ENCODE data around the gene SH3RF2.

SH3RF2 gene

DNA sequence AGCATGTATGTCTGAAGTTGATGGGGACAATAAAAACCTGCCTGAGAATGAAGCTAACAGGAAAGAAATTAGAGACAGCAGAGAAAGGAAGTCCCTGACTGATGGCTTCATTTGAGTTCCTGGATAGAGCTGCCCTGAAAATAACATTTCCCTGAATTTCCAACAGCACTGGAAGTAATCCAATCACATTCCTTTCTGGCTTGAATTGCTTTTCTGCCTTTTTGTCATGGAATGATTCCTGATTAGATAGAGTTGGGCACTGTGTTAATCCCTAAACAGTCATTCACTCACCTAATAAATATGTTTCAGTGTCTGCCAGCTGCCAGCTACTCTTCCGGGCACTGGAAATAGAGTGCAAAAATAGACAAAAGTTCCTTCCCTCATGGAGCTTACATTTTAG, 30.0 kb upstream of the SH3RF2 start:
- Histone ChIP-seq H3K27ac (ENCODE audit: low read depth, low read length, poor library complexity, severe bottlenecking) (no peak overlapping the region), H3K4me3 (ENCODE audit: low read depth, low read length, poor library complexity, severe bottlenecking) (no peak overlapping the region), H3K9me2 (ENCODE audit: low read depth, low read length) (no peaks in the 10 kb centered on the region), H3K4me1 (ENCODE audit: insufficient read depth, low read length, severe bottlenecking) (no peaks in the 10 kb centered on the region), H3K36me3 (ENCODE audit: insufficient read depth, low read length) (no peaks in the 10 kb centered on the region), H3K4me2 (ENCODE audit: low read length) (no peak overlapping the region), H3F3A (ENCODE audit: insufficient read depth, low read length) (no peaks in the 10 kb centered on the region), H3K9ac (ENCODE audit: low read length) (no peak overlapping the region), H3K27me3 (ENCODE audit: insufficient read depth, low read length) (no peaks in the 10 kb centered on the region), H3K9me3 (ENCODE audit: low read length) (no peaks in the 10 kb centered on the region), H3K79me2 (ENCODE audit: insufficient read depth, low read length) (no peaks in the 10 kb centered on the region), H4K20me1 (ENCODE audit: insufficient read depth, low read length) (no peaks in the 10 kb centered on the region), H2AFZ (ENCODE audit: low read length) (no peak overlapping the region)
- TF ChIP-seq EZH2 (IDR thresholded peaks at IDR 0.05; ENCODE audit: borderline replicate concordance, low read length) = no peak
- TF ChIP-seq, protein P1, sequence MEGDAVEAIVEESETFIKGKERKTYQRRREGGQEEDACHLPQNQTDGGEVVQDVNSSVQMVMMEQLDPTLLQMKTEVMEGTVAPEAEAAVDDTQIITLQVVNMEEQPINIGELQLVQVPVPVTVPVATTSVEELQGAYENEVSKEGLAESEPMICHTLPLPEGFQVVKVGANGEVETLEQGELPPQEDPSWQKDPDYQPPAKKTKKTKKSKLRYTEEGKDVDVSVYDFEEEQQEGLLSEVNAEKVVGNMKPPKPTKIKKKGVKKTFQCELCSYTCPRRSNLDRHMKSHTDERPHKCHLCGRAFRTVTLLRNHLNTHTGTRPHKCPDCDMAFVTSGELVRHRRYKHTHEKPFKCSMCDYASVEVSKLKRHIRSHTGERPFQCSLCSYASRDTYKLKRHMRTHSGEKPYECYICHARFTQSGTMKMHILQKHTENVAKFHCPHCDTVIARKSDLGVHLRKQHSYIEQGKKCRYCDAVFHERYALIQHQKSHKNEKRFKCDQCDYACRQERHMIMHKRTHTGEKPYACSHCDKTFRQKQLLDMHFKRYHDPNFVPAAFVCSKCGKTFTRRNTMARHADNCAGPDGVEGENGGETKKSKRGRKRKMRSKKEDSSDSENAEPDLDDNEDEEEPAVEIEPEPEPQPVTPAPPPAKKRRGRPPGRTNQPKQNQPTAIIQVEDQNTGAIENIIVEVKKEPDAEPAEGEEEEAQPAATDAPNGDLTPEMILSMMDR (IDR thresholded peaks at IDR 0.05; ENCODE audit: low read length) = no peak

- no peak overlapping the region for H2AFZ ChIP-seq (ENCODE audit: low read length)
- no peaks in the 10 kb centered on the region for H3F3A ChIP-seq (ENCODE audit: insufficient read depth, low read length)
- no peak for TF ChIP-seq EZH2 (IDR thresholded peaks at IDR 0.05; ENCODE audit: borderline replicate concordance, low read length)
- TF ChIP-seq, protein P1 (IDR thresholded peaks at IDR 0.05; ENCODE audit: low read length) = no peak
- no peak overlapping the region for H3K27ac ChIP-seq (ENCODE audit: low read depth, low read length, poor library complexity, severe bottlenecking)
- no peaks in the 10 kb centered on the region for H4K20me1 ChIP-seq (ENCODE audit: insufficient read depth, low read length)
- H3K79me2 ChIP-seq (ENCODE audit: insufficient read depth, low read length) = no peaks in the 10 kb centered on the region
- no peaks in the 10 kb centered on the region for H3K9me2 ChIP-seq (ENCODE audit: low read depth, low read length)
- no peak overlapping the region for H3K4me2 ChIP-seq (ENCODE audit: low read length)
- no peak overlapping the region for H3K4me3 ChIP-seq (ENCODE audit: low read depth, low read length, poor library complexity, severe bottlenecking)
- no peaks in the 10 kb centered on the region for H3K9me3 ChIP-seq (ENCODE audit: low read length)
- H3K36me3 ChIP-seq (ENCODE audit: insufficient read depth, low read length) = no peaks in the 10 kb centered on the region
- no peaks in the 10 kb centered on the region for H3K27me3 ChIP-seq (ENCODE audit: insufficient read depth, low read length)
- H3K9ac ChIP-seq (ENCODE audit: low read length) = no peak overlapping the region
- no peaks in the 10 kb centered on the region for H3K4me1 ChIP-seq (ENCODE audit: insufficient read depth, low read length, severe bottlenecking)
These were observed 28.0 kb upstream of the SH3RF2 start for GRCh38 chr5:145908206-145908960.

DNA sequence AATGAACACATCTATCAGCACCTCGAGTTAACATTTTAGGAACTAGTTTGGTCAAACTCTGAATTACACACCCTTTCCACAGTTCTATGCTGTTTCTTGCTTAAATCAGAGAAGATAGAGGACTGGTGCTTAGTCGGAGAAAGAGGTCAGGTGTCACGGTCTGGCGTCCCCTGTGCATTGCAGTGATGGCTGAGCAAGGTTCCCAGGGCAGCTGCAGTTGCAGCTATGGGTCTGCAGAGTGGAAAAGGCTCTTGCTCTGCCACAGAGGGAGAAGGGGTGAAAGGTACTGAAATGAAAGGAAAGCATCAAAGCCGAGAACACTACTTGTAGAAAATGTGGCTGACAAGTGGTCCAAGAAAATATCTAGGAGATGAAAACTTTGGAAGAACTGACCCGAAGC, 25.2 kb upstream of the SH3RF2 start:
- Histone ChIP-seq H3K27ac (ENCODE audit: low read depth, low read length, poor library complexity, severe bottlenecking) (no peak overlapping the region), H3K9me3 (ENCODE audit: low read length) (no peaks in the 10 kb centered on the region), H3K79me2 (ENCODE audit: insufficient read depth, low read length) (no peaks in the 10 kb centered on the region), H3K36me3 (ENCODE audit: insufficient read depth, low read length) (no peaks in the 10 kb centered on the region), H3K9ac (ENCODE audit: low read length) (no peak overlapping the region), H3K9me2 (ENCODE audit: low read depth, low read length) (no peaks in the 10 kb centered on the region), H3K4me1 (ENCODE audit: insufficient read depth, low read length, severe bottlenecking) (no peaks in the 10 kb centered on the region), H3F3A (ENCODE audit: insufficient read depth, low read length) (no peaks in the 10 kb centered on the region), H2AFZ (ENCODE audit: low read length) (no peak overlapping the region), H3K27me3 (ENCODE audit: insufficient read depth, low read length) (no peaks in the 10 kb centered on the region), H3K4me3 (ENCODE audit: low read depth, low read length, poor library complexity, severe bottlenecking) (no peak overlapping the region), H4K20me1 (ENCODE audit: insufficient read depth, low read length) (no peaks in the 10 kb centered on the region), H3K4me2 (ENCODE audit: low read length) (no peak overlapping the region)
- no peak for TF ChIP-seq EZH2 (IDR thresholded peaks at IDR 0.05; ENCODE audit: borderline replicate concordance, low read length)
- TF ChIP-seq, protein P1 (IDR thresholded peaks at IDR 0.05; ENCODE audit: low read length) = no peak

All from OCI-LY1 (cell line).